Endodermal cell (in vitro differentiated cells): ENCODE measurements around the gene SSH2. TPM values are rescaled to one million over a fixed set of nuclear protein-coding genes. Genes with fewer than 3 reads are reported as not detected.

Source experiments
- DNase-seq: peaks from one replicate; pipeline ENCODE4 v3.0.0-alpha.2; 2017
- H3K27ac ChIP-seq: 2 replicates; pipeline ENCODE4 v1.5.1; 2013; ENCODE audit warnings: mild to moderate bottlenecking, low read depth, low read length, moderate library complexity
- H3K27me3 ChIP-seq: 2 replicates; pipeline ENCODE4 v1.6.1; 2013; ENCODE audit warnings: mild to moderate bottlenecking, low read length, moderate library complexity; ENCODE audit not compliant: insufficient read depth, control insufficient read depth, poor library complexity, severe bottlenecking
- H3K36me3 ChIP-seq: 2 replicates; pipeline ENCODE4 v1.7.0; 2013; ENCODE audit warnings: mild to moderate bottlenecking, low read length, moderate library complexity; ENCODE audit not compliant: control insufficient read depth, insufficient read depth
- H3K4me1 ChIP-seq: one replicate; pipeline ENCODE4 v1.7.0; 2013; ENCODE audit warnings: low read length; ENCODE audit not compliant: control insufficient read depth, insufficient read depth
- H3K4me3 ChIP-seq: 2 replicates; pipeline ENCODE4 v1.5.1; 2013; ENCODE audit warnings: mild to moderate bottlenecking, low read length, moderate library complexity
- H3K9ac ChIP-seq: 2 replicates; pipeline ENCODE4 v1.6.1; 2013; ENCODE audit warnings: mild to moderate bottlenecking, low read length, moderate library complexity; ENCODE audit not compliant: poor library complexity, severe bottlenecking; ENCODE audit errors: extremely low read depth
- H3K9me3 ChIP-seq: 2 replicates; pipeline ENCODE4 v1.6.1; 2013; ENCODE audit warnings: mild to moderate bottlenecking, low read length, moderate library complexity; ENCODE audit not compliant: control insufficient read depth
- H3K27ac Mint-ChIP-seq: 2 replicates; pipeline ENCODE4 v1.8.0; 2020; ENCODE audit warnings: mixed read lengths
- H3K27me3 Mint-ChIP-seq: 2 replicates; pipeline ENCODE4 v1.8.0; 2021; ENCODE audit warnings: mild to moderate bottlenecking, mixed read lengths; ENCODE audit not compliant: insufficient read depth
- H3K36me3 Mint-ChIP-seq: 2 replicates; pipeline ENCODE4 v1.8.0; 2020; ENCODE audit warnings: low read depth, mixed read lengths
- H3K4me1 Mint-ChIP-seq: 2 replicates; pipeline ENCODE4 v1.8.0; 2020; ENCODE audit warnings: mixed read lengths
- H3K4me3 Mint-ChIP-seq: 2 replicates; pipeline ENCODE4 v1.8.0; 2020; ENCODE audit warnings: mild to moderate bottlenecking, moderate library complexity, mixed read lengths
- H3K9me3 Mint-ChIP-seq: 2 replicates; pipeline ENCODE4 v1.8.0; 2020; ENCODE audit warnings: mild to moderate bottlenecking, mixed read lengths
- CTCF ChIP-seq: fragments of 200-600 bp; sonication (generic); conservative IDR thresholded peaks from 2 replicates; pipeline ENCODE4 v1.5.0; 2021; ENCODE audit warnings: antibody characterized with exemption, mild to moderate bottlenecking
- WGBS, 2 experiments: methylation state at CpG; one replicate each; pipeline versions ENCODE4 v1.1.5 to v1.1.7; 2013; ENCODE audit warnings: missing lambda C conversion rate in 2 of 2, mixed read lengths in 1 of 2; ENCODE audit not compliant: insufficient coverage in 1 of 2, insufficient read length in 1 of 2; 5-methylcytosine and 5-hydroxymethylcytosine counted together
- total RNA-seq, 2 donors: library from RNA; stranded (reverse); fragmentation: NEBNext Ultra II Directional in 1 of 2; extraction: Animal tissue kit (Norgen Biotek cat#: 25700) in 1 of 2; gene quantifications; 2 replicates in 1 of 2; 3 replicates in 1 of 2; pipeline ENCODE4 v1.2.1, GENCODE V29; 2021

Gene SSH2
- total RNA-seq, 2 donors from 2014 or later, result 11.3 to 13.5 TPM

- Mint-ChIP-seq H3K27me3 (no peaks in the 10 kb centered on the region), H3K36me3 (no peaks in the 10 kb centered on the region), H3K9me3 (no peaks in the 10 kb centered on the region), H3K27ac (no peak overlapping the region), H3K4me1 (peaks cover 5% of the 10 kb centered on the region), H3K4me3 (no peak overlapping the region)
- Histone ChIP-seq H3K4me3 (no peak overlapping the region), H3K36me3 (no peaks in the 10 kb centered on the region), H3K9ac (no peak overlapping the region), H3K27me3 (no peaks in the 10 kb centered on the region), H3K27ac (no peak overlapping the region), H3K4me1 (no peaks in the 10 kb centered on the region), H3K9me3 (no peaks in the 10 kb centered on the region)
- no peak for TF ChIP-seq CTCF
- 88 to 90% methylated on average over 7 to 9 of the region's 9 CpGs for WGBS, 2 experiments
- no peak for DNase-seq
These were observed 207.4 kb downstream of the SSH2 start for GRCh38 chr17:29722411-29723198.

DNA sequence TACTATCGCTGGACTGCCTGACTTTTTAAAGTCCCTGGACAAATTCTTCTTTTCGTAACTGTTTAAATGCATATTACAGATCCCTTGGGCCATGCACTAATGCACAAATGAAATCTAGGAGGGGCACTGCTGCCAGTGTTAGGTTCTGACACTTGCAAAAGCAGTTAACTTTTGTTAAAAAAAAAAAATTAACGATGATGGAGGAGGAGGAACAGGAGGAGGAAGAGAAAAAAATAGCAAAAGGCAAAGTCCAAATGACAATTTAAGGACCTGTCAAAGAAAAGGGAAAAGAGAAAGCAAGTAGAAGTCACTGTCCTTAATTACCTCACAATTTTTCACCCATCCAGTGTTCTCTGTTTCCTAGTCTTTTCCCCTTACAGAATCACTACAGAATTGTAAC, 209.5 kb downstream of the SSH2 start:
- Histone ChIP-seq H3K9ac (no peak overlapping the region), H3K27ac (no peak overlapping the region)
- peaks cover 9% of the 10 kb centered on the region for H3K4me1 Mint-ChIP-seq

GRCh38 chr17:29719469-29719868, 210.6 kb downstream of the SSH2 start:
- 94% methylated on average over 2 of the region's 2 CpGs; no CpG with 5 or more reads in 1 of the 2 experiments for WGBS, 2 experiments
- H3K27me3 ChIP-seq, result no peaks in the 10 kb centered on the region
- H3K27me3 Mint-ChIP-seq, result no peaks in the 10 kb centered on the region
- no peaks in the 10 kb centered on the region for H3K36me3 ChIP-seq
- no peaks in the 10 kb centered on the region for H3K4me1 ChIP-seq
- no peaks in the 10 kb centered on the region for H3K9me3 Mint-ChIP-seq
- no peaks in the 10 kb centered on the region for H3K36me3 Mint-ChIP-seq
- peaks cover 9% of the 10 kb centered on the region for H3K4me1 Mint-ChIP-seq
- H3K27ac Mint-ChIP-seq, result no peak overlapping the region
- no peaks in the 10 kb centered on the region for H3K9me3 ChIP-seq
- no peak for TF ChIP-seq CTCF
- no peak overlapping the region for H3K4me3 ChIP-seq
- H3K27ac ChIP-seq, result no peak overlapping the region
- H3K9ac ChIP-seq, result no peak overlapping the region
- DNase-seq, result no peak
- H3K4me3 Mint-ChIP-seq, result no peak overlapping the region

More for the DNA sequence above, 209.5 kb downstream of the SSH2 start:
- Mint-ChIP-seq H3K4me3 (no peak overlapping the region), H3K36me3 (no peaks in the 10 kb centered on the region), H3K27ac (no peak overlapping the region), H3K27me3 (no peaks in the 10 kb centered on the region), H3K9me3 (no peaks in the 10 kb centered on the region)
- H3K4me3 ChIP-seq, result no peak overlapping the region
- WGBS, 2 experiments, result 80 to 89% methylated on average over 2 to 3 of the region's 3 CpGs
- no peak for DNase-seq
- no peaks in the 10 kb centered on the region for H3K36me3 ChIP-seq
- H3K4me1 ChIP-seq, result no peaks in the 10 kb centered on the region
- no peaks in the 10 kb centered on the region for H3K9me3 ChIP-seq
- TF ChIP-seq CTCF, result no peak
- H3K27me3 ChIP-seq, result no peaks in the 10 kb centered on the region
